ENCODE results near the gene OR5K3.

The OR5K3 gene

DNA sequence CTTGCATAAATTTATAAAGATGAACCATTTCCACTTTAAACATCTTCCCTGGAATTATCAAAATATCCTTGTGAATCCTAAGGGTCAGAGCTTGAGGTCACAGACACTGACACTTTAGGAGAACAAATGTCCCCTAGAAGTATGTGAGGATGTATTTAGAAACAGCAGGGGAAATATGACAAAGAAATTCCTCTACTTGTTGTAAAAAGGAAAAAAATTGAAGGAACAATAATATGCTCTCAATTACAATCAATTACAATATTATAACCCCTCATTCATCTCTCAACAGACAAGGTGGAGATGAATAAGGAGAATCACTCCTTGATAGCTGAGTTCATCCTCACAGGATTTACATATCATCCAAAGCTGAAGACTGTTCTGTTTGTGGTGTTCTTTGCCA is at the start of gene OR5K3:
Gene OR5K3, plus strand, starts transcription at position 301 of the 400 bp plus-strand sequence. Its CDS starts 0 bp downstream, at position 301.
- H3K4me1 Mint-ChIP-seq = no peaks in the 10 kb centered on the region
- DNase-seq (ENCODE audit: low spot score in 2 of 2) (no peak), ATAC-seq (replicated peaks; ENCODE audit: extremely low read depth, poor library complexity, severe bottlenecking) (no peak)
- H3K4me3 Mint-ChIP-seq = no peak within 1 kb of the TSS
- no peaks in the 10 kb centered on the region for H3K9me3 Mint-ChIP-seq
- no peaks in the 10 kb centered on the region for H3K36me3 Mint-ChIP-seq (ENCODE audit: insufficient read depth)
- H3K27ac Mint-ChIP-seq (ENCODE audit: low read depth) = no peak within 1 kb of the TSS
- H3K27me3 Mint-ChIP-seq = peaks cover 6% of the 10 kb centered on the region

GRCh38 chr3:98341758-98342157 is 48.7 kb upstream of the OR5K3 start:
- Mint-ChIP-seq H3K4me3 (no peak overlapping the region), H3K4me1 (peaks cover 7% of the 10 kb centered on the region), H3K9me3 (no peaks in the 10 kb centered on the region), H3K27ac (ENCODE audit: low read depth) (no peak overlapping the region), H3K27me3 (no peaks in the 10 kb centered on the region), H3K36me3 (ENCODE audit: insufficient read depth) (peaks cover 4% of the 10 kb centered on the region)
- ATAC-seq (replicated peaks; ENCODE audit: extremely low read depth, poor library complexity, severe bottlenecking) (no peak), DNase-seq (ENCODE audit: low spot score in 2 of 2) (no peak)

DNA sequence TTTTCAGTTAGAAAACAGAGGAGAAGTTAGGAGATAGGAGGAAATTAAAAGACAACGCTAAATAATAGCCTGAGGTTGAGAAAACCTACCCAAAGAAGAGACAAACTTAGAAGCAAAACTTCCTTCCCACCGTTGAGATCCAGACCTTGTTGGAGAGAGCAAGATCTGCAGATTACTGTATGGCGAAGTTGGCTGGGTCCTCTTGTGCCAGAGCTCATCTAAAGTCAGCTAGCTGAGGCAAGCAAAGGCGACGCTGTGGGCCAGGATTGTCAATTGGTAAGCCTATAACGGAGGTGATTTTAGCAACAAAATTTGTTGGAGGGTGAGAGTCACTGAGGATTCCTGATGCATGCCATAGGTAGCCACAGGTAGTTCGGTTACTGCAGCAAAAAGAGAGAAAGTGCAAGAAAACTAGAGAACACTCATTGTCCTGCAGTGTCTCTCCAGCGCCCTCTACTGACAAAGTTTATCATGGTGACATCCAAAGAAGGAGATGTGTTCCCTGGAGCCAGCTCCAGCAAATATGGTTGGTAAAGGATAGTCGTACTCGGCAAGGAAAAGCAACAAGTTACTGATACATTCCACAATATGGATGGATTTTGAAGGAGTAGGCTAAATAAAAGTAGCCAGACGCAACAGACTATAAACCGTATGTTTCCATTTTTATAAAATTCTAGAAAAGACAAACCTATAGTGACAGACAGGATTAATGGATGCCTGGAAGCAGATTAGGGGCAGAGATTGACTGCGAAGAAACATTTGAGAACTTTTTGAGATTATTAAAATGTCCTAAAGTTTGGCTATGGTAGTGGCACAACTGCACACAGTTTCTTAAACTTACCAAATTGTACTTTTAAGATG is 46.6 kb upstream of the OR5K3 start:
- Mint-ChIP-seq H3K4me3 (no peak overlapping the region), H3K4me1 (peaks cover 7% of the 10 kb centered on the region), H3K27ac (ENCODE audit: low read depth) (no peak overlapping the region), H3K27me3 (no peaks in the 10 kb centered on the region), H3K9me3 (no peaks in the 10 kb centered on the region), H3K36me3 (ENCODE audit: insufficient read depth) (peaks cover 4% of the 10 kb centered on the region)
- no peak for ATAC-seq (replicated peaks; ENCODE audit: extremely low read depth, poor library complexity, severe bottlenecking)
- DNase-seq (ENCODE audit: low spot score in 2 of 2) = no peak

DNA sequence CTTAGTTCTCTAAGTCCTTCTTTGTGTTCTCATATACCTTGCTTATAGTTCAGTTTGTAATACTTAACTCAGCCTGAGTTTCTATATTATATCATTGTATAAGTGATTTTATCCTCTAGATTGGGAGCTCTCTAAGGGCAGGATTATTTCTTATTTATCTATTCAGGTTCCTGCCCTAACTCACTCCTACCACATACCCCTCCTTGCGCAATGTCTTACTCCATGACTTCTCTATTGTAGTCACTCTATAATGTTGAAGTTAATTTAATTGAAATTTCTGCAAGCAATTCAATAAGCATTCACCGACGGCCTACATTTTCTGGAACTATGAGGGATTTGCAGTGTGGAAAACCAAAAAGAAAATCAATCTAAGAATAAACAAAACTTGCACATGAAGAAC is 40.4 kb upstream of the OR5K3 start:
- no peak overlapping the region for H3K4me3 Mint-ChIP-seq
- ATAC-seq (replicated peaks; ENCODE audit: extremely low read depth, poor library complexity, severe bottlenecking) (no peak), DNase-seq (ENCODE audit: low spot score in 2 of 2) (no peak)
- H3K4me1 Mint-ChIP-seq = no peaks in the 10 kb centered on the region
- H3K27ac Mint-ChIP-seq (ENCODE audit: low read depth) = no peak overlapping the region
- H3K36me3 Mint-ChIP-seq (ENCODE audit: insufficient read depth) = no peaks in the 10 kb centered on the region
- H3K27me3 Mint-ChIP-seq = no peaks in the 10 kb centered on the region
- no peaks in the 10 kb centered on the region for H3K9me3 Mint-ChIP-seq

- Mint-ChIP-seq H3K4me3 (no peak within 1 kb of the TSS), H3K9me3 (no peaks in the 10 kb centered on the region), H3K27me3 (no peaks in the 10 kb centered on the region), H3K36me3 (ENCODE audit: insufficient read depth) (no peaks in the 10 kb centered on the region), H3K4me1 (no peaks in the 10 kb centered on the region), H3K27ac (ENCODE audit: low read depth) (no peak within 1 kb of the TSS)
- DNase-seq (ENCODE audit: low spot score in 2 of 2) (no peak), ATAC-seq (replicated peaks; ENCODE audit: extremely low read depth, poor library complexity, severe bottlenecking) (no peak)
Observed at GRCh38 chr3:98353554-98353953, 36.9 kb upstream of the OR5K3 start, which contains the start of gene OR5K4. Gene OR5K4 (plus strand): TSS chr3:98353854. CDS start chr3:98353854, 0 bp downstream.

- ATAC-seq (replicated peaks; ENCODE audit: extremely low read depth, poor library complexity, severe bottlenecking) (no peak), DNase-seq (ENCODE audit: low spot score in 2 of 2) (no peak)
- no peak overlapping the region for H3K4me3 Mint-ChIP-seq
- peaks cover 12% of the 10 kb centered on the region for H3K9me3 Mint-ChIP-seq
- no peaks in the 10 kb centered on the region for H3K4me1 Mint-ChIP-seq
- no peak overlapping the region for H3K27ac Mint-ChIP-seq (ENCODE audit: low read depth)
- no peaks in the 10 kb centered on the region for H3K36me3 Mint-ChIP-seq (ENCODE audit: insufficient read depth)
- H3K27me3 Mint-ChIP-seq = no peaks in the 10 kb centered on the region
Observed at GRCh38 chr3:98359250-98359649, 31.2 kb upstream of the OR5K3 start.

GRCh38 chr3:98359993-98360675 is 30.3 kb upstream of the OR5K3 start:
- Mint-ChIP-seq H3K4me1 (no peaks in the 10 kb centered on the region), H3K4me3 (no peak overlapping the region), H3K36me3 (ENCODE audit: insufficient read depth) (no peaks in the 10 kb centered on the region), H3K9me3 (peaks cover 12% of the 10 kb centered on the region), H3K27ac (ENCODE audit: low read depth) (no peak overlapping the region), H3K27me3 (no peaks in the 10 kb centered on the region)
- DNase-seq (ENCODE audit: low spot score in 2 of 2) = no peak
- no peak for ATAC-seq (replicated peaks; ENCODE audit: extremely low read depth, poor library complexity, severe bottlenecking)

- DNase-seq (ENCODE audit: low spot score in 2 of 2) (no peak), ATAC-seq (replicated peaks; ENCODE audit: extremely low read depth, poor library complexity, severe bottlenecking) (no peak)
- no peaks in the 10 kb centered on the region for H3K4me1 Mint-ChIP-seq
- H3K36me3 Mint-ChIP-seq (ENCODE audit: insufficient read depth) = no peaks in the 10 kb centered on the region
- no peak overlapping the region for H3K4me3 Mint-ChIP-seq
- peaks cover 16% of the 10 kb centered on the region for H3K9me3 Mint-ChIP-seq
- no peak overlapping the region for H3K27ac Mint-ChIP-seq (ENCODE audit: low read depth)
- H3K27me3 Mint-ChIP-seq = no peaks in the 10 kb centered on the region
Observed at GRCh38 chr3:98360681-98361080, 29.8 kb upstream of the OR5K3 start.

DNA sequence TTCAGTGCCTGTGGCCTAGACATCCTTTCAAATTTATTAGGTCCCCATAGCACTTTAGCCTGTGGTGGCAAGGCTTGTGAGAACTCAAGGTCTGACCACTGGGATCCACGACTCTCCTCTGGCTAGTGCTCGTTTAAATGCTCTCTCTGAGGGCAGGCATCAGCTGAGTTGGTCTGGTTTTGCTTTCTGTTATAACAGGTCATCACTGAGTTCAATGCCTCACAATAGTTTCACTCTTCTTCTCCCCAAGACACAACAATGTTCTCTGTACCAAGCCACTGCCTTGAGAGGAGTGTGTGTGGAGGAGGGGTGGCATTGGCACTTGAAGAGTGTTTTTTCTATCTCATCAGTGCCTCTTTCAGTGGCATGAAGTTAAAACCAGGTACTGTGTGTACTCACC is 29.2 kb upstream of the OR5K3 start:
- Mint-ChIP-seq H3K9me3 (peaks cover 18% of the 10 kb centered on the region), H3K27me3 (no peaks in the 10 kb centered on the region), H3K4me1 (no peaks in the 10 kb centered on the region), H3K4me3 (no peak overlapping the region), H3K27ac (ENCODE audit: low read depth) (no peak overlapping the region), H3K36me3 (ENCODE audit: insufficient read depth) (no peaks in the 10 kb centered on the region)
- no peak for ATAC-seq (replicated peaks; ENCODE audit: extremely low read depth, poor library complexity, severe bottlenecking)
- no peak for DNase-seq (ENCODE audit: low spot score in 2 of 2)

GRCh38 chr3:98367464-98368246 is 22.8 kb upstream of the OR5K3 start:
- DNase-seq (ENCODE audit: low spot score in 2 of 2) (no peak), ATAC-seq (replicated peaks; ENCODE audit: extremely low read depth, poor library complexity, severe bottlenecking) (no peak)
- Mint-ChIP-seq H3K9me3 (peaks cover 5% of the 10 kb centered on the region), H3K27ac (ENCODE audit: low read depth) (no peak overlapping the region), H3K4me1 (peaks cover 11% of the 10 kb centered on the region), H3K27me3 (no peaks in the 10 kb centered on the region), H3K36me3 (ENCODE audit: insufficient read depth) (no peaks in the 10 kb centered on the region), H3K4me3 (no peak overlapping the region)

DNA sequence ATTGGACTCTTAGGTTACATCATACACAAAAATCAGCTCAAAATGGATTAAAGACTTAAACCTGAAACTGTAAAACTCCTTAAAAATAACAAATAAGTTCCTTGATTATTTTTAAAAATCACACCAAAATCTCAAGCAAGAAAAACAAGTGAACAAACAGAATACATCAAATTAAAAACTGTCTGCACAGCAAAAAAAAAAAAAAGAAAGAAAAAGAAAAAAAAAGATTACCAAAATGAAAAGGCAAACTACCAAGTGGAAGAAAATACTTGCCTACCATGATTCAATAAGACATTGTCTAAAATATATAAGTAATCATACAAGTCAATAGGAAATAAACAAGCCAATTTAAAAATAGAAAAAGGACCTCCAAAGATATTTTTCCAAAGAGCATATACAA is 19.3 kb upstream of the OR5K3 start:
- ATAC-seq (replicated peaks; ENCODE audit: extremely low read depth, poor library complexity, severe bottlenecking) = no peak
- no peak overlapping the region for H3K4me3 Mint-ChIP-seq
- no peaks in the 10 kb centered on the region for H3K27me3 Mint-ChIP-seq
- H3K36me3 Mint-ChIP-seq (ENCODE audit: insufficient read depth) = peaks cover 3% of the 10 kb centered on the region
- H3K27ac Mint-ChIP-seq (ENCODE audit: low read depth) = peak overlapping the region; percentile 57
- DNase-seq (ENCODE audit: low spot score in 2 of 2) = no peak
- H3K9me3 Mint-ChIP-seq = no peaks in the 10 kb centered on the region
- peaks cover 14% of the 10 kb centered on the region for H3K4me1 Mint-ChIP-seq

- H3K36me3 Mint-ChIP-seq (ENCODE audit: insufficient read depth) = peaks cover 3% of the 10 kb centered on the region
- H3K27ac Mint-ChIP-seq (ENCODE audit: low read depth) = peak overlapping the region; percentile 57
- no peak overlapping the region for H3K4me3 Mint-ChIP-seq
- DNase-seq (ENCODE audit: low spot score in 2 of 2) = no peak
- no peak for ATAC-seq (replicated peaks; ENCODE audit: extremely low read depth, poor library complexity, severe bottlenecking)
- H3K4me1 Mint-ChIP-seq = peaks cover 14% of the 10 kb centered on the region
- H3K9me3 Mint-ChIP-seq = no peaks in the 10 kb centered on the region
- H3K27me3 Mint-ChIP-seq = no peaks in the 10 kb centered on the region
Observed at GRCh38 chr3:98371853-98372252, 18.6 kb upstream of the OR5K3 start.

All from central memory CD8-positive, alpha-beta T cell (primary cell).